ENCODE data around the gene OR1M1. TPM values are rescaled to one million over a fixed set of nuclear protein-coding genes. Genes with fewer than 3 reads are reported as not detected.

OR1M1 gene
- total RNA-seq, 1 donor from 2014 or later, result not detected

DNA sequence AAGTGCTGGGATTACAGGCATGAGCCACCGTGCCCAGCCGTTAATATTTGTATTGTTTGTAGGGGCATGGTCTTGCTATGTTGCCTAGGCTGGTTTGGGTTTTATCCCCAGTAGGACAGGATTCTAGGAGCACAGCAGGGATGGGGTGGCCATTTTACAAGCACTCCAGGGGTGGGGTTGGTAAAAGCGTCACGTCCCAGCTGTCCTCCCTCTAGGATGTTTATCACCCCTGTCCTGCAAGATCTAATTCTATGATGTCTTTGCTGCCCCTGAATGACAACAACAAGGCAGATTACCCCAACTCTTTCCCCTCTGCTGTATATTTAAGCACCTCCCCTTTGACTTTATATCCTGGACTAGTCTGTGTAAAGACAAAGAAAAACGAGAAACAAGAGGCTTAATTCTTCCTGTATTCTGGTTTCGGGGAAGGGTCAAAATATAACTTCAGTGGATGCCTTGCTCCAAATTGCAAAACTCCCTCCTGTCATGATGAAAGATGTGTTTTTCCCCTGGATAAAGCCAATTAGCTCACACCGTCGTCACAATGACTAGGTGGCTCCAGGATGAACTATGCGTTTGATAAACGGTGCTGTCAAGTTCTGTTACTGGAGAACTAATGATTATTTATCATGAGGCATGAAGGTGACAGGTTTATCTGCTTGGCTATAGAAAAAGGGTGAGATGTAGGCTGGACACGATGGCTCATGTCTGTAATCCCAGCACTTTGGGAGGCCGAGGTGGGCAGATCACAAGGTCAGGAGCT is 27.8 kb upstream of the OR1M1 start:
- peaks cover 8% of the 10 kb centered on the region for H3K4me1 ChIP-seq
- no peaks in the 10 kb centered on the region for H3K27me3 Mint-ChIP-seq (ENCODE audit: insufficient read depth, low read depth)
- no peak overlapping the region for H3K4me3 Mint-ChIP-seq
- peaks cover 17% of the 10 kb centered on the region for H3F3A ChIP-seq (ENCODE audit: low read depth)
- H4K20me1 ChIP-seq (ENCODE audit: low read depth), result no peaks in the 10 kb centered on the region
- TF ChIP-seq, protein P1, sequence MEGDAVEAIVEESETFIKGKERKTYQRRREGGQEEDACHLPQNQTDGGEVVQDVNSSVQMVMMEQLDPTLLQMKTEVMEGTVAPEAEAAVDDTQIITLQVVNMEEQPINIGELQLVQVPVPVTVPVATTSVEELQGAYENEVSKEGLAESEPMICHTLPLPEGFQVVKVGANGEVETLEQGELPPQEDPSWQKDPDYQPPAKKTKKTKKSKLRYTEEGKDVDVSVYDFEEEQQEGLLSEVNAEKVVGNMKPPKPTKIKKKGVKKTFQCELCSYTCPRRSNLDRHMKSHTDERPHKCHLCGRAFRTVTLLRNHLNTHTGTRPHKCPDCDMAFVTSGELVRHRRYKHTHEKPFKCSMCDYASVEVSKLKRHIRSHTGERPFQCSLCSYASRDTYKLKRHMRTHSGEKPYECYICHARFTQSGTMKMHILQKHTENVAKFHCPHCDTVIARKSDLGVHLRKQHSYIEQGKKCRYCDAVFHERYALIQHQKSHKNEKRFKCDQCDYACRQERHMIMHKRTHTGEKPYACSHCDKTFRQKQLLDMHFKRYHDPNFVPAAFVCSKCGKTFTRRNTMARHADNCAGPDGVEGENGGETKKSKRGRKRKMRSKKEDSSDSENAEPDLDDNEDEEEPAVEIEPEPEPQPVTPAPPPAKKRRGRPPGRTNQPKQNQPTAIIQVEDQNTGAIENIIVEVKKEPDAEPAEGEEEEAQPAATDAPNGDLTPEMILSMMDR (IDR thresholded peaks at IDR 0.05), result no peak
- no peak for TF ChIP-seq EZH2 (IDR thresholded peaks at IDR 0.05)
- TF ChIP-seq EZH2phosphoT487 (IDR thresholded peaks at IDR 0.05), result no peak
- H3K36me3 Mint-ChIP-seq, result no peaks in the 10 kb centered on the region
- DNase-seq (ENCODE audit: low spot score), result no peak
- H2AFZ ChIP-seq (replicated peaks), result no peak overlapping the region
- no peak overlapping the region for H3K9ac ChIP-seq
- no peak overlapping the region for H3K27ac ChIP-seq
- H3K9me3 ChIP-seq (ENCODE audit: low read depth), result no peaks in the 10 kb centered on the region
- no peak overlapping the region for H3K4me2 ChIP-seq
- H3K79me2 ChIP-seq (ENCODE audit: low read depth), result no peaks in the 10 kb centered on the region
- H3K4me1 Mint-ChIP-seq, result peaks cover 2% of the 10 kb centered on the region
- H3K27me3 ChIP-seq, result no peaks in the 10 kb centered on the region
- H3K4me3 ChIP-seq, result no peak overlapping the region
- H3K27ac Mint-ChIP-seq, result no peak overlapping the region
- no peaks in the 10 kb centered on the region for H3K36me3 ChIP-seq
- H3K9me3 Mint-ChIP-seq, result no peaks in the 10 kb centered on the region

DNA sequence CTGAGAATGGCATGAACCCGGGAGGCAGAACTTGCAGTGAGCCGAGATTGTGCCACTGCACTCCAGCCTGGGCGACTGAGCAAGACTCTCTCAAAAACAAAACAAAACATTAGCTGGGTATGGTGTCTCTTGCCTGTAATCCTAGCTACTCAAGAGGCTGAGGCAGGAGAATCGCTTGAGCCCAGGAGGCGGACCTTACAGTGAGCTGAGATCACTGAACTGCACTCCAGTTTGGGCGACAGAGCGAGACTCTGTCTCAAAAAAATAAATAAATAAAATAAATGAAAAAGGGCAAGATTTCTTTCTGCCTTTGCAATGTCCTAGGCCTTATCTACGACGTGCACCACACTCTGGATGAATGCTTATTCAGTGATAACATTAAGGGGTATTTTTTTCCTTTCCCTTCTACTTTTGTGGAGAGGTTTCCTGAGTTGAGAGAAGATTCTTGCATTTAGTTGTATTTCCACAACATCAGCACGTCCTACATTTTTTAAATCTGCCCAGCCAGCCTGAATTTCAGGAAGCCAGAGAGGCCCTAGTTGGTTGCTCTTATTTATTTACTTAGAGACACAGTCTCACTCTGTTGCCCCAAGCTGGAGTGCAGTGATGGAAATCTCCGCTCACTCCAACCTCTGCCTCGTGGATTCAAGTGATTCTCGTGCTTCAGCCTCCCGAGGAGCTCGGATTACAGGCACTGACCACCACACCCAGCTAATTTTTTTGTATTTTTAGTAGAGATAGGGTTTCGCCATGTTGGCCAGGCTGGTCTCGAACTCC is 26.1 kb upstream of the OR1M1 start:
- no peaks in the 10 kb centered on the region for H3K4me1 Mint-ChIP-seq
- H3K9me3 Mint-ChIP-seq, result no peaks in the 10 kb centered on the region
- Histone ChIP-seq H3K4me3 (no peak overlapping the region), H3K27ac (no peak overlapping the region), H3F3A (ENCODE audit: low read depth) (no peaks in the 10 kb centered on the region), H3K79me2 (ENCODE audit: low read depth) (no peaks in the 10 kb centered on the region), H3K36me3 (no peaks in the 10 kb centered on the region), H2AFZ (replicated peaks) (peak overlapping the region; percentile 8), H4K20me1 (ENCODE audit: low read depth) (no peaks in the 10 kb centered on the region), H3K4me1 (peaks cover 4% of the 10 kb centered on the region), H3K9me3 (ENCODE audit: low read depth) (no peaks in the 10 kb centered on the region), H3K9ac (no peak overlapping the region), H3K27me3 (no peaks in the 10 kb centered on the region), H3K4me2 (no peak overlapping the region)
- no peak for TF ChIP-seq EZH2 (IDR thresholded peaks at IDR 0.05)
- TF ChIP-seq EZH2phosphoT487 (IDR thresholded peaks at IDR 0.05), result no peak
- TF ChIP-seq, protein P1 (IDR thresholded peaks at IDR 0.05), result no peak
- no peak overlapping the region for H3K4me3 Mint-ChIP-seq
- no peak overlapping the region for H3K27ac Mint-ChIP-seq
- no peaks in the 10 kb centered on the region for H3K27me3 Mint-ChIP-seq (ENCODE audit: insufficient read depth, low read depth)
- no peak for DNase-seq (ENCODE audit: low spot score)
- no peaks in the 10 kb centered on the region for H3K36me3 Mint-ChIP-seq

DNA sequence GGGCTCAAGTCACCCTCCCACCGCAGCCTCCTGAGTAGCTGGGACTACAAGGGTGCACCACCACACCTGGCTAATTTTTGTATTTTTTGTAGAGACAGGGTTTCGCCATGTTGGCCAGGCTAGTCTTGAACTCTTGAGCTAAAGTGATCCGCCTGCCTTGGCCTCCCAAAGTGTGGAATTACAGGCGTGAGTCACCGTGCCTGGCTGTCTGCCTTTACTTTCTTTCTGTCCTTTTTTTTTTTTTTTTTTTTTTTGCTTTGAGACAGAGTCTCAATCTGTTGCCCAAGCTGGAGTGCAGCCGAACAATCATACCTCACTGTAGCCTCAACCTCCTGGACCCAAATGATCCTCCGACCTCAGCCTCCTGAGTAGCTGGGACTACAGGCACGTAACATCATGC is 25.0 kb upstream of the OR1M1 start:
- Mint-ChIP-seq H3K27ac (no peak overlapping the region), H3K27me3 (ENCODE audit: insufficient read depth, low read depth) (no peaks in the 10 kb centered on the region), H3K4me3 (no peak overlapping the region), H3K36me3 (no peaks in the 10 kb centered on the region), H3K9me3 (no peaks in the 10 kb centered on the region), H3K4me1 (no peaks in the 10 kb centered on the region)
- Histone ChIP-seq H3K4me1 (peaks cover 3% of the 10 kb centered on the region), H3K4me2 (no peak overlapping the region), H3K4me3 (no peak overlapping the region), H4K20me1 (ENCODE audit: low read depth) (no peaks in the 10 kb centered on the region), H3K9ac (no peak overlapping the region), H3K36me3 (no peaks in the 10 kb centered on the region), H3K9me3 (ENCODE audit: low read depth) (no peaks in the 10 kb centered on the region), H3K79me2 (ENCODE audit: low read depth) (no peaks in the 10 kb centered on the region), H3F3A (ENCODE audit: low read depth) (no peaks in the 10 kb centered on the region), H3K27me3 (no peaks in the 10 kb centered on the region), H3K27ac (no peak overlapping the region), H2AFZ (replicated peaks) (no peak overlapping the region)
- DNase-seq (ENCODE audit: low spot score), result no peak
- TF ChIP-seq EZH2phosphoT487 (IDR thresholded peaks at IDR 0.05), result no peak
- TF ChIP-seq EZH2 (IDR thresholded peaks at IDR 0.05), result no peak
- TF ChIP-seq, protein P1 (IDR thresholded peaks at IDR 0.05), result no peak

Measured in neural progenitor cell (in vitro differentiated cells).